Panc1 (cell line): Measurements from ENCODE around the gene PCNX1.

Experiments
- POLR2AphosphoS5 ChIP-seq: IDR thresholded peaks from 2 replicates; pipeline ENCODE4 v1.6.1; 2012; ENCODE audit warnings: mild to moderate bottlenecking, low read depth, low read length, moderate library complexity
- TF ChIP-seq, protein P1 (sequence below): fragments of 450-650 bp; IDR thresholded peaks from 2 replicates; pipeline ENCODE4 v1.5.1; 2017; ENCODE audit warnings: mild to moderate bottlenecking

DNA sequence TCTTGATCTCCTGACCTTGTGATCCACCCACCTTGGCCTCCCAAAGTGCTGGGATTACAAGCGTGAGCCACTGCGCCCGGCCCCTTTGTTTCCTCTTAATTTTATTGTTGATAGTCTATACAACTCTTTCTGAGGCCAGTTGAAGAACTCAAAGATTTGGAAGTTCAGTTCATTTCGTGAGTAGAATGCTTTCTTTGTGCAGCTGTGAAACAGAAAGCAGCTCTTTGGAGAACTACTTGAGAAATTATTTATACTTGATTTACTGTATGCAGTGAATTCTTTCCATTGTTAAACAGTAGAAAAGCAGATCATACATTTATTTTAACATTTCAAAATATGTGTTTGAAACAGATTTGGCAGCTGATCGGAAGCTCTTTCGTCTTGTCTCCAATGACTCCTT, 69.3 kb downstream of the PCNX1 start:
- TF ChIP-seq, protein P1, sequence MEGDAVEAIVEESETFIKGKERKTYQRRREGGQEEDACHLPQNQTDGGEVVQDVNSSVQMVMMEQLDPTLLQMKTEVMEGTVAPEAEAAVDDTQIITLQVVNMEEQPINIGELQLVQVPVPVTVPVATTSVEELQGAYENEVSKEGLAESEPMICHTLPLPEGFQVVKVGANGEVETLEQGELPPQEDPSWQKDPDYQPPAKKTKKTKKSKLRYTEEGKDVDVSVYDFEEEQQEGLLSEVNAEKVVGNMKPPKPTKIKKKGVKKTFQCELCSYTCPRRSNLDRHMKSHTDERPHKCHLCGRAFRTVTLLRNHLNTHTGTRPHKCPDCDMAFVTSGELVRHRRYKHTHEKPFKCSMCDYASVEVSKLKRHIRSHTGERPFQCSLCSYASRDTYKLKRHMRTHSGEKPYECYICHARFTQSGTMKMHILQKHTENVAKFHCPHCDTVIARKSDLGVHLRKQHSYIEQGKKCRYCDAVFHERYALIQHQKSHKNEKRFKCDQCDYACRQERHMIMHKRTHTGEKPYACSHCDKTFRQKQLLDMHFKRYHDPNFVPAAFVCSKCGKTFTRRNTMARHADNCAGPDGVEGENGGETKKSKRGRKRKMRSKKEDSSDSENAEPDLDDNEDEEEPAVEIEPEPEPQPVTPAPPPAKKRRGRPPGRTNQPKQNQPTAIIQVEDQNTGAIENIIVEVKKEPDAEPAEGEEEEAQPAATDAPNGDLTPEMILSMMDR: no peak
- no peak for TF ChIP-seq POLR2AphosphoS5
